Germinal center (tissue), 1 donor: ENCODE results near the gene EIF4A2.
A peak's percentile ranks its signal among the peaks of the same experiment; 100 is the strongest.

Experiments
- DNase-seq: peaks from one replicate; pipeline ENCODE4 v3.0.0; 2012; ENCODE audit warnings: mixed read lengths, low spot score

The EIF4A2 gene

GRCh38 chr3:186783058-186783730, at the start of gene EIF4A2:
EIF4A2 (plus strand) TSS chr3:186783577; CDS start chr3:186783611, 34 bp downstream.
- peak; percentile 90 for DNase-seq

GRCh38 chr3:186742618-186743380, 40.6 kb upstream of the EIF4A2 start:
- DNase-seq = no peak

- DNase-seq = no peak
Observed at GRCh38 chr3:186743666-186744065, 39.7 kb upstream of the EIF4A2 start.

GRCh38 chr3:186746008-186746407, 37.4 kb upstream of the EIF4A2 start:
- DNase-seq = no peak

- DNase-seq = no peak
Observed at GRCh38 chr3:186750316-186750715, 33.1 kb upstream of the EIF4A2 start.

- no peak for DNase-seq
Observed at GRCh38 chr3:186751480-186751879, 31.9 kb upstream of the EIF4A2 start.

GRCh38 chr3:186754006-186754405, 29.4 kb upstream of the EIF4A2 start:
- DNase-seq = no peak

- no peak for DNase-seq
Observed at GRCh38 chr3:186754871-186755270, 28.5 kb upstream of the EIF4A2 start.

- no peak for DNase-seq
Observed at GRCh38 chr3:186757214-186757613, 26.2 kb upstream of the EIF4A2 start.

- DNase-seq = no peak
Observed at GRCh38 chr3:186757686-186758220, 25.6 kb upstream of the EIF4A2 start.

GRCh38 chr3:186759231-186759930, 24.0 kb upstream of the EIF4A2 start:
- DNase-seq = no peak

GRCh38 chr3:186760141-186760833, 23.1 kb upstream of the EIF4A2 start:
- DNase-seq = no peak

- DNase-seq = no peak
Observed at GRCh38 chr3:186760897-186761447, 22.4 kb upstream of the EIF4A2 start.

- DNase-seq = peak; percentile 32
Observed at GRCh38 chr3:186772281-186772694, 11.1 kb upstream of the EIF4A2 start.

- DNase-seq = peak; percentile 87
Observed at GRCh38 chr3:186772701-186773417, 10.5 kb upstream of the EIF4A2 start.

GRCh38 chr3:186775999-186776398, 7.4 kb upstream of the EIF4A2 start:
- DNase-seq = no peak

- no peak for DNase-seq
Observed at GRCh38 chr3:186779204-186779603, 4.2 kb upstream of the EIF4A2 start.

GRCh38 chr3:186782542-186783057, 777 bp upstream of the EIF4A2 start:
- peak; percentile 24 for DNase-seq

GRCh38 chr3:186783731-186784515, 546 bp downstream of the EIF4A2 start:
- DNase-seq = peak; percentile 78
